ENCODE measurements around the gene ZNF574. TPM values are rescaled to one million over a fixed set of nuclear protein-coding genes. Genes with fewer than 3 reads are reported as not detected.

Gene ZNF574
- total and polyA plus RNA-seq, 2 experiments from 2014 or later = 19.4 to 61.2 TPM

- H3K27me3 ChIP-seq (ENCODE audit: insufficient read depth) = no peaks in the 10 kb centered on the region
- peaks cover 47% of the 10 kb centered on the region for H3K4me1 Mint-ChIP-seq
- DNase-seq (ENCODE audit: low spot score) = no peak
- H3K27me3 Mint-ChIP-seq (ENCODE audit: insufficient read depth, low read depth, poor library complexity) = peaks cover 20% of the 10 kb centered on the region
- no peak overlapping the region for H2AFZ ChIP-seq
- no peaks in the 10 kb centered on the region for H3K36me3 Mint-ChIP-seq (ENCODE audit: low read depth)
- H4K20me1 ChIP-seq (replicated peaks; ENCODE audit: insufficient read depth) = no peaks in the 10 kb centered on the region
- H3K4me3 ChIP-seq = no peak overlapping the region
- no peaks in the 10 kb centered on the region for H3K79me2 ChIP-seq (replicated peaks; ENCODE audit: insufficient read depth)
- peaks cover 19% of the 10 kb centered on the region for H3K4me1 ChIP-seq (ENCODE audit: insufficient read depth)
- H3K4me3 Mint-ChIP-seq = no peak overlapping the region
- H3K27ac Mint-ChIP-seq = no peak overlapping the region
- TF ChIP-seq ZNF114 (CRISPR knock-in tag; IDR thresholded peaks at IDR 0.05) = no peak
- no peak for TF ChIP-seq ZNF331 (CRISPR knock-in tag; IDR thresholded peaks at IDR 0.05; ENCODE audit: low read depth)
- TF ChIP-seq ETS1 (IDR thresholded peaks at IDR 0.05) = no peak
- TF ChIP-seq, protein P1, sequence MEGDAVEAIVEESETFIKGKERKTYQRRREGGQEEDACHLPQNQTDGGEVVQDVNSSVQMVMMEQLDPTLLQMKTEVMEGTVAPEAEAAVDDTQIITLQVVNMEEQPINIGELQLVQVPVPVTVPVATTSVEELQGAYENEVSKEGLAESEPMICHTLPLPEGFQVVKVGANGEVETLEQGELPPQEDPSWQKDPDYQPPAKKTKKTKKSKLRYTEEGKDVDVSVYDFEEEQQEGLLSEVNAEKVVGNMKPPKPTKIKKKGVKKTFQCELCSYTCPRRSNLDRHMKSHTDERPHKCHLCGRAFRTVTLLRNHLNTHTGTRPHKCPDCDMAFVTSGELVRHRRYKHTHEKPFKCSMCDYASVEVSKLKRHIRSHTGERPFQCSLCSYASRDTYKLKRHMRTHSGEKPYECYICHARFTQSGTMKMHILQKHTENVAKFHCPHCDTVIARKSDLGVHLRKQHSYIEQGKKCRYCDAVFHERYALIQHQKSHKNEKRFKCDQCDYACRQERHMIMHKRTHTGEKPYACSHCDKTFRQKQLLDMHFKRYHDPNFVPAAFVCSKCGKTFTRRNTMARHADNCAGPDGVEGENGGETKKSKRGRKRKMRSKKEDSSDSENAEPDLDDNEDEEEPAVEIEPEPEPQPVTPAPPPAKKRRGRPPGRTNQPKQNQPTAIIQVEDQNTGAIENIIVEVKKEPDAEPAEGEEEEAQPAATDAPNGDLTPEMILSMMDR (conservative IDR thresholded peaks at IDR 0.05; ENCODE audit: low read depth in 2 of 2) = no peak
- no peak for TF ChIP-seq EZH2phosphoT487 (IDR thresholded peaks at IDR 0.05; ENCODE audit: unreplicated experiment)
- TF ChIP-seq EZH2 (IDR thresholded peaks at IDR 0.05; ENCODE audit: low read depth, unreplicated experiment) = no peak
- no peak for TF ChIP-seq POLR2AphosphoS5 (IDR thresholded peaks at IDR 0.05; ENCODE audit: low read depth)
- no peak for TF ChIP-seq NANOG (IDR thresholded peaks at IDR 0.05; ENCODE audit: borderline replicate concordance)
- TF ChIP-seq JUNB (IDR thresholded peaks at IDR 0.05; ENCODE audit: unreplicated experiment) = no peak
- no peak for TF ChIP-seq ZNF462 (CRISPR knock-in tag; IDR thresholded peaks at IDR 0.05)
- TF ChIP-seq, protein P2, sequence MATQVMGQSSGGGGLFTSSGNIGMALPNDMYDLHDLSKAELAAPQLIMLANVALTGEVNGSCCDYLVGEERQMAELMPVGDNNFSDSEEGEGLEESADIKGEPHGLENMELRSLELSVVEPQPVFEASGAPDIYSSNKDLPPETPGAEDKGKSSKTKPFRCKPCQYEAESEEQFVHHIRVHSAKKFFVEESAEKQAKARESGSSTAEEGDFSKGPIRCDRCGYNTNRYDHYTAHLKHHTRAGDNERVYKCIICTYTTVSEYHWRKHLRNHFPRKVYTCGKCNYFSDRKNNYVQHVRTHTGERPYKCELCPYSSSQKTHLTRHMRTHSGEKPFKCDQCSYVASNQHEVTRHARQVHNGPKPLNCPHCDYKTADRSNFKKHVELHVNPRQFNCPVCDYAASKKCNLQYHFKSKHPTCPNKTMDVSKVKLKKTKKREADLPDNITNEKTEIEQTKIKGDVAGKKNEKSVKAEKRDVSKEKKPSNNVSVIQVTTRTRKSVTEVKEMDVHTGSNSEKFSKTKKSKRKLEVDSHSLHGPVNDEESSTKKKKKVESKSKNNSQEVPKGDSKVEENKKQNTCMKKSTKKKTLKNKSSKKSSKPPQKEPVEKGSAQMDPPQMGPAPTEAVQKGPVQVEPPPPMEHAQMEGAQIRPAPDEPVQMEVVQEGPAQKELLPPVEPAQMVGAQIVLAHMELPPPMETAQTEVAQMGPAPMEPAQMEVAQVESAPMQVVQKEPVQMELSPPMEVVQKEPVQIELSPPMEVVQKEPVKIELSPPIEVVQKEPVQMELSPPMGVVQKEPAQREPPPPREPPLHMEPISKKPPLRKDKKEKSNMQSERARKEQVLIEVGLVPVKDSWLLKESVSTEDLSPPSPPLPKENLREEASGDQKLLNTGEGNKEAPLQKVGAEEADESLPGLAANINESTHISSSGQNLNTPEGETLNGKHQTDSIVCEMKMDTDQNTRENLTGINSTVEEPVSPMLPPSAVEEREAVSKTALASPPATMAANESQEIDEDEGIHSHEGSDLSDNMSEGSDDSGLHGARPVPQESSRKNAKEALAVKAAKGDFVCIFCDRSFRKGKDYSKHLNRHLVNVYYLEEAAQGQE (IDR thresholded peaks at IDR 0.05; ENCODE audit: unreplicated experiment) = no peak
- TF ChIP-seq STAT1 (IDR thresholded peaks at IDR 0.05; ENCODE audit: unreplicated experiment) = no peak
- ATAC-seq = no peak
- H3F3A ChIP-seq (replicated peaks; ENCODE audit: low read depth) = 0 out of 2 replicates have a peak, but pooled peaks cover 6% of the 10 kb centered on the region
- no peaks in the 10 kb centered on the region for H3K9me2 ChIP-seq (ENCODE audit: insufficient read depth)
- H3K4me2 ChIP-seq = no peak overlapping the region
- no peaks in the 10 kb centered on the region for H3K9me3 Mint-ChIP-seq
- H3K27ac ChIP-seq (ENCODE audit: low read depth) = no peak overlapping the region
- H3K36me3 ChIP-seq (ENCODE audit: insufficient read depth) = no peaks in the 10 kb centered on the region
Observed at GRCh38 chr19:42091300-42091699, 15.3 kb downstream of the ZNF574 start.
